Measurements from ENCODE around the gene SS18L1.

SS18L1 gene

GRCh38 chr20:62120365-62120762 lies 23.2 kb upstream of the SS18L1 start:
- no peak for DNase-seq

GRCh38 chr20:62120990-62121775 lies 22.4 kb upstream of the SS18L1 start:
- DNase-seq = no peak

GRCh38 chr20:62121776-62122653 lies 21.6 kb upstream of the SS18L1 start, which contains the start of gene LSM14B:
LSM14B (plus strand) TSS chr20:62122475; CDS start chr20:62122667, 192 bp downstream.
- peak; percentile 87 for DNase-seq

GRCh38 chr20:62122654-62123449 lies 20.7 kb upstream of the SS18L1 start:
- peak; percentile 23 for DNase-seq

GRCh38 chr20:62123450-62124118 lies 20.0 kb upstream of the SS18L1 start:
- no peak for DNase-seq

GRCh38 chr20:62126141-62126540 lies 17.4 kb upstream of the SS18L1 start:
- DNase-seq = no peak

- no peak for DNase-seq
Observed at GRCh38 chr20:62127799-62128198, 15.8 kb upstream of the SS18L1 start.

- DNase-seq = no peak
Observed at GRCh38 chr20:62128502-62128901, 15.1 kb upstream of the SS18L1 start.

- DNase-seq = no peak
Observed at GRCh38 chr20:62129731-62130531, 13.6 kb upstream of the SS18L1 start.

GRCh38 chr20:62131560-62132320 lies 11.8 kb upstream of the SS18L1 start:
- DNase-seq = no peak

- DNase-seq = no peak
Observed at GRCh38 chr20:62132421-62132820, 11.1 kb upstream of the SS18L1 start.

- DNase-seq = no peak
Observed at GRCh38 chr20:62133051-62133845, 10.3 kb upstream of the SS18L1 start.

GRCh38 chr20:62133864-62134263 lies 9.7 kb upstream of the SS18L1 start:
- no peak for DNase-seq

- DNase-seq = no peak
Observed at GRCh38 chr20:62134735-62135231, 8.8 kb upstream of the SS18L1 start.

GRCh38 chr20:62135573-62136266 lies 7.8 kb upstream of the SS18L1 start:
- DNase-seq = no peak

GRCh38 chr20:62136283-62137091 lies 7.1 kb upstream of the SS18L1 start:
- peak; percentile 16 for DNase-seq

- DNase-seq = no peak
Observed at GRCh38 chr20:62137092-62137384, 6.5 kb upstream of the SS18L1 start.

- DNase-seq = no peak
Observed at GRCh38 chr20:62137478-62138203, 5.9 kb upstream of the SS18L1 start.

Data from NCI-H1417 treated with DMSO at 0.1 percent for 48 hours (cell line).